Measurements from ENCODE around the gene ZNF169.

- TF ChIP-seq EZH2 (IDR thresholded peaks at IDR 0.05; ENCODE audit: insufficient read depth, poor library complexity, severe bottlenecking) (no peak), EZH2phosphoT487 (IDR thresholded peaks at IDR 0.05; ENCODE audit: insufficient read depth, low read depth) (no peak)
These were observed 43.3 kb downstream of the ZNF169 start for GRCh38 chr9:94302426-94302825.

Measured in GM23248 (cell line).